IMR-90 (cell line): ENCODE data around the gene DNAH6. TPM values are rescaled to one million over a fixed set of nuclear protein-coding genes. Genes with fewer than 3 reads are reported as not detected.

ENCODE experiments used
- ATAC-seq: fragments of 200-7000 bp; cut with Tn5 transposase; 2 replicates; pipeline ENCODE4 v1.9.1; 2020; ENCODE audit warnings: low read depth, mild to moderate bottlenecking, moderate library complexity
- BruUV-seq: library from RNA; stranded (reverse); fragments of 400-500 nt; replicated peaks from 2 replicates; lab custom pipeline; 2021; lab: Mats Ljungman, UMichigan
- CTCF ChIA-PET: fragments of 300-600 bp; formaldehyde crosslinking; extraction: SDS; loops from one replicate; lab custom pipeline; 2021; ENCODE audit warnings: antibody characterized with exemption; lab: Yijun Ruan, JAX
- POLR2A ChIA-PET: fragments of 300-600 bp; sonication (Branson Sonifier 250); formaldehyde crosslinking; loops from one replicate; lab custom pipeline; 2022; ENCODE audit warnings: antibody characterized with exemption; ENCODE audit not compliant: unreplicated experiment; lab: Charles Lee
- DNase-seq: peaks from one replicate; pipeline ENCODE4 v3.0.0; 2013
- H2AFZ ChIP-seq: replicated peaks from 2 replicates; pipeline ENCODE3; 2013; ENCODE audit warnings: low read length, mild to moderate bottlenecking; ENCODE audit not compliant: poor library complexity
- H2AK5ac ChIP-seq: 2 replicates; pipeline ENCODE4 v1.6.1; 2013; ENCODE audit warnings: low read depth, low read length, inconsistent platforms
- H2AK9ac ChIP-seq: replicated peaks from 2 replicates; pipeline ENCODE3; 2013; ENCODE audit warnings: mild to moderate bottlenecking, low read depth, low read length, moderate library complexity; ENCODE audit not compliant: poor library complexity
- H2BK120ac ChIP-seq: 2 replicates; pipeline ENCODE4 v1.6.1; 2013; ENCODE audit warnings: low read depth, low read length, inconsistent platforms
- H2BK15ac ChIP-seq: 3 replicates; pipeline ENCODE4 v1.6.1; 2013; ENCODE audit warnings: low read depth, low read length, inconsistent platforms
- H2BK20ac ChIP-seq: 2 replicates; pipeline ENCODE4 v1.6.1; 2013; ENCODE audit warnings: low read depth, mild to moderate bottlenecking, inconsistent platforms, low read length, moderate library complexity
- H2BK5ac ChIP-seq: 2 replicates; pipeline ENCODE4 v1.6.1; 2013; ENCODE audit warnings: mild to moderate bottlenecking, low read depth, low read length, inconsistent platforms; ENCODE audit not compliant: poor library complexity, severe bottlenecking
- H3K14ac ChIP-seq: replicated peaks from 2 replicates; pipeline ENCODE4 v1.6.1; 2013; ENCODE audit warnings: low read depth, low read length, inconsistent platforms
- H3K18ac ChIP-seq: 2 replicates; pipeline ENCODE4 v1.6.1; 2013; ENCODE audit warnings: low read depth, low read length, control low read depth
- H3K23ac ChIP-seq: 2 replicates; pipeline ENCODE4 v1.6.1; 2013; ENCODE audit warnings: low read depth, low read length, inconsistent platforms
- H3K27ac ChIP-seq: 2 replicates; pipeline ENCODE4 v1.5.1; 2013; ENCODE audit warnings: mild to moderate bottlenecking, control low read depth, low read length; ENCODE audit not compliant: insufficient read depth
- H3K27me3 ChIP-seq: 2 replicates; pipeline ENCODE4 v1.6.1; 2013; ENCODE audit warnings: low read length; ENCODE audit not compliant: control insufficient read depth, insufficient read depth
- H3K36me3 ChIP-seq: 2 replicates; pipeline ENCODE4 v1.6.1; 2013; ENCODE audit warnings: low read length, mixed read lengths; ENCODE audit not compliant: control insufficient read depth, insufficient read depth
- H3K4ac ChIP-seq: 2 replicates; pipeline ENCODE4 v1.6.1; 2013; ENCODE audit warnings: low read depth, low read length, inconsistent platforms
- H3K4me1 ChIP-seq: 2 replicates; pipeline ENCODE4 v1.6.1; 2013; ENCODE audit warnings: low read length, mixed read lengths; ENCODE audit not compliant: control insufficient read depth, insufficient read depth
- H3K4me2 ChIP-seq: 2 replicates; pipeline ENCODE4 v1.6.1; 2013; ENCODE audit warnings: low read depth, mild to moderate bottlenecking, control low read depth, low read length, moderate library complexity
- H3K4me3 ChIP-seq: 2 replicates; pipeline ENCODE4 v1.5.1; 2013; ENCODE audit warnings: low read depth, mild to moderate bottlenecking, control low read depth, low read length, moderate library complexity; ENCODE audit not compliant: insufficient read depth
- H3K56ac ChIP-seq: 2 replicates; pipeline ENCODE4 v1.6.1; 2013; ENCODE audit warnings: low read length, inconsistent platforms; ENCODE audit not compliant: insufficient read depth; ENCODE audit errors: extremely low read depth
- H3K79me1 ChIP-seq, 2 experiments: 2 replicates each; pipeline ENCODE4 v1.6.1; 2013; ENCODE audit warnings: low read length in 2 of 2, inconsistent platforms in 1 of 2, low read depth in 1 of 2
- H3K9ac ChIP-seq: 2 replicates; pipeline ENCODE4 v1.6.1; 2013; ENCODE audit warnings: low read depth, low read length, control low read depth
- H3K9me1 ChIP-seq: 2 replicates; pipeline ENCODE4 v1.6.1; 2013; ENCODE audit warnings: low read length, inconsistent platforms; ENCODE audit not compliant: insufficient read depth
- H3K9me3 ChIP-seq: 2 replicates; pipeline ENCODE4 v1.6.1; 2013; ENCODE audit warnings: low read length; ENCODE audit not compliant: control insufficient read depth, insufficient read depth
- H4K20me1 ChIP-seq: 2 replicates; pipeline ENCODE4 v1.6.1; 2013; ENCODE audit warnings: low read length, inconsistent platforms; ENCODE audit not compliant: insufficient read depth
- H4K5ac ChIP-seq: 2 replicates; pipeline ENCODE4 v1.6.1; 2013; ENCODE audit warnings: mild to moderate bottlenecking, low read depth, low read length, control low read depth
- H4K8ac ChIP-seq, 2 experiments: 2 replicates each; pipeline ENCODE4 v1.6.1; 2013; ENCODE audit warnings: low read depth in 2 of 2, low read length in 2 of 2, control low read depth in 1 of 2, inconsistent platforms in 1 of 2
- H4K91ac ChIP-seq: 2 replicates; pipeline ENCODE4 v1.6.1; 2013; ENCODE audit warnings: low read depth, low read length, inconsistent platforms; ENCODE audit not compliant: insufficient read depth
- CTCF ChIP-seq: conservative IDR thresholded peaks from 2 replicates; pipeline ENCODE4 v1.5.1; 2012; ENCODE audit warnings: mild to moderate bottlenecking, low read depth, low read length, improper control_type of control experiment
- MXI1 ChIP-seq: IDR thresholded peaks from 2 replicates; pipeline ENCODE4 v1.6.1; 2012; ENCODE audit warnings: low read depth, mild to moderate bottlenecking, low read length, moderate library complexity, borderline replicate concordance
- RFX5 ChIP-seq: IDR thresholded peaks from 2 replicates; pipeline ENCODE4 v1.8.0; 2012; ENCODE audit warnings: low read depth, mild to moderate bottlenecking, low read length, moderate library complexity
- WGBS, 2 experiments: methylation state at CpG; one replicate each; pipeline versions ENCODE4 v1.1.5 to v1.1.7; 2013; ENCODE audit warnings: missing lambda C conversion rate in 2 of 2; ENCODE audit not compliant: insufficient read length in 1 of 2; ENCODE audit errors: extremely low coverage in 2 of 2; 5-methylcytosine and 5-hydroxymethylcytosine counted together
- dilution Hi-C: fragments of 300-500 bp; cut with HindIII; formaldehyde crosslinking; loops from one replicate; pipeline ENCODE4 v1.14.3; 2018; ENCODE audit warnings: low sequenced_read_pairs; ENCODE audit not compliant: unreplicated experiment
- in situ Hi-C: fragments of 300-500 bp; cut with MboI; formaldehyde crosslinking; loops from 3 replicates; pipeline ENCODE4 v1.14.3; 2019; ENCODE audit warnings: low sequenced_read_pairs, inconsistent platforms, mixed read lengths
- intact Hi-C: fragments of 100-400 bp; cut with micrococcal nuclease; formaldehyde crosslinking; loops from 2 replicates; pipeline ENCODE4 v1.10.0; 2022
- polyA plus RNA-seq, 3 experiments: library from polyadenylated mRNA; depleted of rRNA; stranded (reverse); fragments of >200 nt; gene quantifications; 2 replicates each; pipeline ENCODE4 v1.2.3, GENCODE V29; 2012; ENCODE audit warnings: low replicate concordance in 1 of 3
- total RNA-seq: library from RNA; depleted of rRNA; stranded (reverse); fragments of >200 nt; gene quantifications from 2 replicates; pipeline ENCODE4 v1.2.3, GENCODE V29; 2012

Gene DNAH6
- total and polyA plus RNA-seq, 2 of the 4 experiments (the other 2 are of a cell fraction): under 0.01 to 0.07 TPM

- CTCF ChIA-PET: no interaction called here
- Histone ChIP-seq H2BK120ac (no peak overlapping the region), H3K23ac (no peak overlapping the region), H4K20me1 (no peaks in the 10 kb centered on the region), H3K4me2 (no peak overlapping the region), H2BK5ac (no peak overlapping the region), H3K4me3 (no peak overlapping the region), H3K14ac (no peak overlapping the region), H2AFZ (no peak overlapping the region), H2AK5ac (no peak overlapping the region), H3K9me1 (peaks cover 15% of the 10 kb centered on the region), H3K27ac (no peak overlapping the region), H4K91ac (no peak overlapping the region), H3K27me3 (no peaks in the 10 kb centered on the region), H3K56ac (no peak overlapping the region), H3K79me1 (no peaks in the 10 kb centered on the region), H2BK20ac (no peak overlapping the region), H3K4me1 (peaks cover 16% of the 10 kb centered on the region), H4K5ac (no peak overlapping the region), H3K9ac (no peak overlapping the region), H3K36me3 (no peaks in the 10 kb centered on the region), H2AK9ac (no peak overlapping the region), H3K9me3 (no peaks in the 10 kb centered on the region), H4K8ac (no peak overlapping the region), H3K4ac (0 out of 2 replicates have a peak overlapping the region, but pooled peaks have one; percentile 15), H2BK15ac (0 out of 3 replicates have a peak overlapping the region, but pooled peaks have one; percentile 25), H3K18ac (no peak overlapping the region)
- POLR2A ChIA-PET: no interaction called here
- no peak for ATAC-seq
- intact Hi-C loops: no loop called here
- WGBS, 2 experiments: 60% methylated on average over 1 of the region's 6 CpGs; no CpG with 5 or more reads in 1 of the 2 experiments
- dilution Hi-C loops: no loop called here
- no peak for DNase-seq
- TF ChIP-seq RFX5: no peak
- no peak for TF ChIP-seq MXI1
- TF ChIP-seq CTCF: no peak
- in situ Hi-C loops: no loop called here
- BruUV-seq: no TSS peak
These were observed 295.6 kb downstream of the DNAH6 start for GRCh38 chr2:84811839-84812431.
